ENCODE results near the gene OR13C9. TPM values are rescaled to one million over a fixed set of nuclear protein-coding genes. Genes with fewer than 3 reads are reported as not detected.

Gene OR13C9
- total RNA-seq, 1 donor from 2014 or later: not detected

- Histone ChIP-seq H3K36me3 (no peaks in the 10 kb centered on the region), H3K4me3 (no peak within 1 kb of the TSS), H3K27ac (no peak within 1 kb of the TSS), H3K27me3 (no peaks in the 10 kb centered on the region), H3K9me3 (no peaks in the 10 kb centered on the region), H3K4me1 (no peaks in the 10 kb centered on the region)
- TF ChIP-seq CTCF (IDR thresholded peaks at IDR 0.05): no peak
- no peak for DNase-seq (ENCODE audit: low spot score in 2 of 2)
- intact Hi-C loops (cut with DNase I): no loop called here
Observed at GRCh38 chr9:104568868-104569267, 49.1 kb downstream of the OR13C9 start, which contains the start of gene OR13C8. TSS of gene OR13C8 (plus strand) at chr9:104569168. CDS start at chr9:104569168, 0 bp downstream.

Other genes starting within 250 kb of the OR13C9 start
- gene OR13F1, start 113.9 kb downstream of the OR13C9 start, total RNA-seq: not detected
- gene OR13C4, start 91.0 kb downstream of the OR13C9 start, total RNA-seq: not detected
- not detected for gene OR13C3, start 81.3 kb downstream of the OR13C9 start, total RNA-seq
- gene OR13C8, start 49.0 kb downstream of the OR13C9 start, total RNA-seq: not detected
- not detected for gene OR13C5, start 18.8 kb downstream of the OR13C9 start, total RNA-seq
- not detected for gene OR13C2, start 12.6 kb downstream of the OR13C9 start, total RNA-seq
- gene OR13D1, start 76.3 kb upstream of the OR13C9 start, total RNA-seq: not detected
- gene NIPSNAP3A, start 129.5 kb upstream of the OR13C9 start, total RNA-seq: 9.7 TPM
- 14.6 TPM for gene NIPSNAP3B, start 145.9 kb upstream of the OR13C9 start, total RNA-seq